Prostate gland (tissue), 2 donors: Measurements from ENCODE around the gene CXCR2.

ENCODE experiments used
- POLR2A ChIP-seq: fragments of 450-650 bp; IDR thresholded peaks from one replicate; pipeline ENCODE4 v1.6.1; 2016; ENCODE audit warnings: antibody characterized with exemption, mild to moderate bottlenecking
- TF ChIP-seq, protein P1 (sequence below), 4 experiments: fragments of 200-600 bp in 2 of 4; fragments of 450-650 bp in 2 of 4; sonication (generic) in 2 of 4; IDR thresholded peaks; 1 replicate in 3 of 4; 2 replicates in 1 of 4; pipeline ENCODE4 v1.5.1; 2016 to 2019; ENCODE audit warnings: antibody characterized with exemption in 4 of 4, mild to moderate bottlenecking in 2 of 4, moderate library complexity in 2 of 4

DNA sequence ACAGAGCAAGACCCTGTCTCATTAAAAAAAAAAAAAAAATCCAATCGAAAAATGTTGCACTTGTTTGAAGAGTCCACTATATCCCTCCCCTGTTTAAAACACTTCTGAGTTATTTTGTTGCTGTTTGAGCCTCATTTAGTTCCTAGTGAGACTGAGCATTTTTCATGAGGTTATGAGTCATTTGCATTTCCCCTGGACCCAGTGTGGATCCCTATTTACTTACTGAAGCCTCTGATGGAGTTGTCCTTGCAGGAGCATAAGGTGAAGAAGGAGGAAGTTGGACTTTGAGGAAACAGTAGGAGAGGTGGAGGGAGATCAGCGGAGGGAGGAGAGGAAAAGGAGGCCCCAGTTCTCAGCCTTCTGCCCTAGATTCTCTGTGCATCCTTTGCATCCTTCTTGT, 35.8 kb downstream of the CXCR2 start:
- TF ChIP-seq, protein P1, sequence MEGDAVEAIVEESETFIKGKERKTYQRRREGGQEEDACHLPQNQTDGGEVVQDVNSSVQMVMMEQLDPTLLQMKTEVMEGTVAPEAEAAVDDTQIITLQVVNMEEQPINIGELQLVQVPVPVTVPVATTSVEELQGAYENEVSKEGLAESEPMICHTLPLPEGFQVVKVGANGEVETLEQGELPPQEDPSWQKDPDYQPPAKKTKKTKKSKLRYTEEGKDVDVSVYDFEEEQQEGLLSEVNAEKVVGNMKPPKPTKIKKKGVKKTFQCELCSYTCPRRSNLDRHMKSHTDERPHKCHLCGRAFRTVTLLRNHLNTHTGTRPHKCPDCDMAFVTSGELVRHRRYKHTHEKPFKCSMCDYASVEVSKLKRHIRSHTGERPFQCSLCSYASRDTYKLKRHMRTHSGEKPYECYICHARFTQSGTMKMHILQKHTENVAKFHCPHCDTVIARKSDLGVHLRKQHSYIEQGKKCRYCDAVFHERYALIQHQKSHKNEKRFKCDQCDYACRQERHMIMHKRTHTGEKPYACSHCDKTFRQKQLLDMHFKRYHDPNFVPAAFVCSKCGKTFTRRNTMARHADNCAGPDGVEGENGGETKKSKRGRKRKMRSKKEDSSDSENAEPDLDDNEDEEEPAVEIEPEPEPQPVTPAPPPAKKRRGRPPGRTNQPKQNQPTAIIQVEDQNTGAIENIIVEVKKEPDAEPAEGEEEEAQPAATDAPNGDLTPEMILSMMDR (IDR thresholded peaks at IDR 0.05) = no peak
- TF ChIP-seq POLR2A = no peak
